Effector CD8-positive, alpha-beta T cell (primary cell): Measurements from ENCODE around the gene GRID2IP.
A peak's percentile ranks its signal among the peaks of the same experiment; 100 is the strongest.

Experiments used
- DNase-seq: peaks from one replicate; lab custom pipeline; 2025; lab: John Stamatoyannopoulos, UW

GRID2IP gene

GRCh38 chr7:6520163-6520981 lies 30.9 kb downstream of the GRID2IP start:
- DNase-seq = no peak

GRCh38 chr7:6516387-6516983 lies 34.8 kb downstream of the GRID2IP start:
- DNase-seq = peak; percentile 43

GRCh38 chr7:6513541-6513940 lies 37.7 kb downstream of the GRID2IP start:
- DNase-seq = no peak

- DNase-seq = no peak
Observed at GRCh38 chr7:6512892-6513291, 38.4 kb downstream of the GRID2IP start.

- DNase-seq = no peak
Observed at GRCh38 chr7:6510476-6511133, 40.7 kb downstream of the GRID2IP start.

GRCh38 chr7:6508950-6509349 lies 42.3 kb downstream of the GRID2IP start:
- DNase-seq = no peak

GRCh38 chr7:6508539-6508938 lies 42.7 kb downstream of the GRID2IP start:
- DNase-seq = no peak

- no peak for DNase-seq
Observed at GRCh38 chr7:6507906-6508305, 43.4 kb downstream of the GRID2IP start.

- DNase-seq = no peak
Observed at GRCh38 chr7:6505685-6506559, 45.3 kb downstream of the GRID2IP start.

GRCh38 chr7:6504996-6505395 lies 46.3 kb downstream of the GRID2IP start:
- DNase-seq = no peak

- DNase-seq = no peak
Observed at GRCh38 chr7:6502886-6503285, 48.4 kb downstream of the GRID2IP start.

- no peak for DNase-seq
Observed at GRCh38 chr7:6501586-6502564, 49.4 kb downstream of the GRID2IP start.

GRCh38 chr7:6500691-6501090 lies 50.6 kb downstream of the GRID2IP start:
- no peak for DNase-seq

GRCh38 chr7:6497994-6498393 lies 53.3 kb downstream of the GRID2IP start:
- no peak for DNase-seq

- DNase-seq = no peak
Observed at GRCh38 chr7:6497637-6497905, 53.7 kb downstream of the GRID2IP start.

- DNase-seq = no peak
Observed at GRCh38 chr7:6496842-6497636, 54.2 kb downstream of the GRID2IP start.

GRCh38 chr7:6495597-6496262 lies 55.5 kb downstream of the GRID2IP start:
- DNase-seq = no peak

GRCh38 chr7:6494365-6494764 lies 56.9 kb downstream of the GRID2IP start:
- no peak for DNase-seq

- DNase-seq = no peak
Observed at GRCh38 chr7:6491194-6491593, 60.1 kb downstream of the GRID2IP start.

GRCh38 chr7:6489612-6490011 lies 61.6 kb downstream of the GRID2IP start:
- DNase-seq = no peak
